ENCODE results near the gene CUL3.

CUL3 gene

DNA sequence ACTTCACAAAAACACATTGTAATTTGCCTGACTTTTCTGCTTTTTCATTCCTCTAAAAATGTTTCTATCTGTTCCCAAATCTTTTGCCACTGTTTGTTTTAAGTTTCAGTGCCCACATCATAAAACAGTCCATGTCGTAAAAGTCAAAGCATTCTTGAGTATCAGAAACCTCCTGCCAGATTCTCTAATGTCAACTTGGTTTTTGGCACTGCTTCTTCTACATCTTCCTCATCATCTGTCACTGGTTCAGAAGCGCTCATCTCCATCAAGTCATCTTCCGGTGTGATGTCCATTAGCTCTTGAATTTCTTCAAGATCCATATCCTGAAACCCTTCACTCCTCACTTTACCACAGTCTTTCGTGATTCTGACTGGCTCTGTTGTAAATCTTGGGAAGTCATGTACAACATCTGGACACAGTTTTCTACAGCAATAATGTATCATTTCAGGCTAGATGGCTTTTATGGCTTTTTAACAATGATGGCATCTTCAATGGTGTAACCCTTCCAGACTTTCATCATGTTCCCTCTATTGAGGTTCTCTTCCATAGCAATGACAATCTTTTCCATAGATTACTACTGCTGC, 19.6 kb downstream of the CUL3 start:
- no peak for DNase-seq (ENCODE audit: insufficient read length, low spot score)
- FAIRE-seq = no peak
- TF ChIP-seq TAF1 (IDR thresholded peaks at IDR 0.05; ENCODE audit: low read depth, low read length) (no peak), POU2F2 (IDR thresholded peaks at IDR 0.05; ENCODE audit: low read depth, low read length) (no peak), PAX5 (IDR thresholded peaks at IDR 0.05; ENCODE audit: insufficient read depth, low read length, severe bottlenecking) (no peak), POLR2A (IDR thresholded peaks at IDR 0.05; ENCODE audit: low read depth, low read length) (no peak), POLR2AphosphoS5 (IDR thresholded peaks at IDR 0.05; ENCODE audit: low read depth, low read length) (no peak), SPI1 (IDR thresholded peaks at IDR 0.05; ENCODE audit: low read depth, low read length) (no peak)

- DNase-seq (ENCODE audit: insufficient read length, low spot score) (no peak), FAIRE-seq (no peak)
- TF ChIP-seq SPI1 (IDR thresholded peaks at IDR 0.05; ENCODE audit: low read depth, low read length) (no peak), POU2F2 (IDR thresholded peaks at IDR 0.05; ENCODE audit: low read depth, low read length) (no peak), POLR2A (IDR thresholded peaks at IDR 0.05; ENCODE audit: low read depth, low read length) (no peak), POLR2AphosphoS5 (IDR thresholded peaks at IDR 0.05; ENCODE audit: low read depth, low read length) (no peak), TAF1 (IDR thresholded peaks at IDR 0.05; ENCODE audit: low read depth, low read length) (no peak), PAX5 (IDR thresholded peaks at IDR 0.05; ENCODE audit: insufficient read depth, low read length, severe bottlenecking) (no peak)
Measured at GRCh38 chr2:224563537-224563936, 21.6 kb downstream of the CUL3 start.

DNA sequence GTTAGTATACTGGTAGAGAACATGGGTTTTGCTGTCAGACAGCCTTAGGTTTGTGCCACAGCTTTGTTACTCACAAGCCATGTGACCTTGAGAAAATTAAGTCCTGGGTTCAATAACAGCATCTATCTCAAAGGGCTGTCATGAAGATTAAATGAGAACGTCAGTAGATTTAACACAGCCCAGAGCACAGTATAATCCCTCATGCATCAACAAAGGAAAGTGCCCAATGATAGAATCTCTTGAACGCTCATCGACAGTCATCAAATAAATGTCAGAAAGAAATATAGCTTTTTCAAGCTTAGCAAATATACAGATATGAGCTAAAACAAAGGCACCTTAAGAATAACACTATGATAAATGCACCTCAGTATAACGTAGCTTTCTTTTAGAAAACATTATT, 22.3 kb downstream of the CUL3 start:
- TF ChIP-seq POLR2A (IDR thresholded peaks at IDR 0.05; ENCODE audit: low read depth, low read length) (no peak), SPI1 (IDR thresholded peaks at IDR 0.05; ENCODE audit: low read depth, low read length) (no peak), POU2F2 (IDR thresholded peaks at IDR 0.05; ENCODE audit: low read depth, low read length) (no peak), TAF1 (IDR thresholded peaks at IDR 0.05; ENCODE audit: low read depth, low read length) (no peak), PAX5 (IDR thresholded peaks at IDR 0.05; ENCODE audit: insufficient read depth, low read length, severe bottlenecking) (no peak), POLR2AphosphoS5 (IDR thresholded peaks at IDR 0.05; ENCODE audit: low read depth, low read length) (no peak)
- FAIRE-seq (no peak), DNase-seq (ENCODE audit: insufficient read length, low spot score) (no peak)

DNA sequence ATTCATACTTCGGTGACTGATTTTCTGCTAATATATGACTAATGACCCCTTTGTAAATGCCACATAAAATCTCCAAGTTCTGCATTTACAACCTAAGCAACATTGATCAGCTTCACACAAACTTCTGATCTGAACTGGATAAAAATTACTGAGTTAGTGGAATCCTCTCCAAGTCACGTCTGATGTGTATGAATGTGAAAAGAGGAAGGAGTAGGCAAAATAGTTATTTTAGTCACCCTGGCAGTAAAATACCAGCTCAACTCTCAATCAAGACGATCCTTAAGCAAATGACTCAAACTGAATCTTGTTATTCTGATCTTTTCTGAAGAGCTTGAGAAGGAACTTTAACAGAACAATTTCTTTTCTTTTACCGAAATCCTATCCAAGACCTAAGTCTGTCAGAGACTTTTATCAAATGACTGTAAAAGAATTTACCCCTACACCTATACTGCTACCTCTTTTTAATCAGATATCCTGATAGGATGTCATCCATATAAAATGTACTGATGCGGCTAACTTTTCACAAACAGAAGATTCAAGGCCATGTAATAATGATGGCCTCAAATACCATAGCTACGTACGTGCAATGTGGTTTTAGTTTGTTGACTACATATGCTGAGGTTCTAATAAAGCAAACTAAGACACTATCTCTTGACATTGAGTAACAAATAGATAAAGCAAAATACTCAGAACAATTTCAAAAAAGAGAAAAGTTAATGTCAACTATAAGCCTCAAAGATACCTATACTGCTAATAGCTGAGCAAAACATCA, 23.7 kb downstream of the CUL3 start:
- FAIRE-seq = peak; percentile 65
- TF ChIP-seq SPI1 (IDR thresholded peaks at IDR 0.05; ENCODE audit: low read depth, low read length) (0 out of 2 replicates have a peak, but pooled peaks have one; percentile 18), PAX5 (IDR thresholded peaks at IDR 0.05; ENCODE audit: insufficient read depth, low read length, severe bottlenecking) (no peak), POLR2A (IDR thresholded peaks at IDR 0.05; ENCODE audit: low read depth, low read length) (no peak)
- DNase-seq (ENCODE audit: insufficient read length, low spot score) = no peak

DNA sequence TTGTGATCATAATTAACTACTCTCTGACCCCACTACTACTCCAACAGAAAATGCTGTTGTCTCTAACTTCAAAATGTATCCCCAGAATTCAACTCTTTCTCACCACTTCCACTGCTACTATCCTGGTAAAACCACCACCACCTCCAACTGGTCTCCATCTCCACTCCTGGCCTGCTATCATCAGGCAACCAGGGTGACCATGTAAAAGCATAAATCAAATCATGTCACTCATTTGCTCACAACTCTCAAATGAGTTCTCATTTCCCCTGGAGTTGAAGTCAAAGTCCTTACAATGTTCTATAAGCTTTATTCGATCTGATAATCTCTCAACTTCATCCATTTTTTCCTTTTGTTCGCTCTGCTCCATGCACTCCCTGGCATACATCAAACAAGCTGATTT, 24.6 kb downstream of the CUL3 start:
- DNase-seq (ENCODE audit: insufficient read length, low spot score) = no peak
- TF ChIP-seq POLR2A (IDR thresholded peaks at IDR 0.05; ENCODE audit: low read depth, low read length) = no peak
- TF ChIP-seq SPI1 (IDR thresholded peaks at IDR 0.05; ENCODE audit: low read depth, low read length) = no peak
- no peak for TF ChIP-seq PAX5 (IDR thresholded peaks at IDR 0.05; ENCODE audit: insufficient read depth, low read length, severe bottlenecking)
- no peak for TF ChIP-seq POLR2AphosphoS5 (IDR thresholded peaks at IDR 0.05; ENCODE audit: low read depth, low read length)
- no peak for TF ChIP-seq TAF1 (IDR thresholded peaks at IDR 0.05; ENCODE audit: low read depth, low read length)
- TF ChIP-seq POU2F2 (IDR thresholded peaks at IDR 0.05; ENCODE audit: low read depth, low read length) = no peak
- peak; percentile 72 for FAIRE-seq

DNA sequence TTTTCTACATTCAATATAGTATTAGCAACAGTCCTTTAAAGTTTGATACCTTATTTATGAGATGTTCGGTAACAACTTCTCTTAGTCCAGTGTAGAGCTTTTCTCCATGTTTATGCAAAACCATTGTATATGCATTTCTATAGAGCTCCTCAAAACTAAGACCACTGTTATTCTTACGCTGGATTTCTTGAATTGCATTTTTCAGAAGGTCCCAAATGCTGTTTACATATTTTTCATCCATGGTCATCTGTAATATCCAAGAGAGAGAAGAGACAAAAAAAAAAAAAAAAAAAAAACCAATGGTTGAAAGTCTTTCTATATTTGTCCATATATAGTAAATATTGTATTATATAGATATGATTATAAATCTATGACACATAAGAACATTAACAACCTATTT, 27.6 kb downstream of the CUL3 start:
- TF ChIP-seq POU2F2 (IDR thresholded peaks at IDR 0.05; ENCODE audit: low read depth, low read length) (no peak), POLR2A (IDR thresholded peaks at IDR 0.05; ENCODE audit: low read depth, low read length) (no peak), PAX5 (IDR thresholded peaks at IDR 0.05; ENCODE audit: insufficient read depth, low read length, severe bottlenecking) (no peak), POLR2AphosphoS5 (IDR thresholded peaks at IDR 0.05; ENCODE audit: low read depth, low read length) (no peak), TAF1 (IDR thresholded peaks at IDR 0.05; ENCODE audit: low read depth, low read length) (no peak), SPI1 (IDR thresholded peaks at IDR 0.05; ENCODE audit: low read depth, low read length) (no peak)
- no peak for FAIRE-seq
- no peak for DNase-seq (ENCODE audit: insufficient read length, low spot score)

- DNase-seq (ENCODE audit: insufficient read length, low spot score) (no peak), FAIRE-seq (no peak)
- TF ChIP-seq POU2F2 (IDR thresholded peaks at IDR 0.05; ENCODE audit: low read depth, low read length) = no peak
- TF ChIP-seq PAX5 (IDR thresholded peaks at IDR 0.05; ENCODE audit: insufficient read depth, low read length, severe bottlenecking) = no peak
- no peak for TF ChIP-seq POLR2A (IDR thresholded peaks at IDR 0.05; ENCODE audit: low read depth, low read length)
- TF ChIP-seq TAF1 (IDR thresholded peaks at IDR 0.05; ENCODE audit: low read depth, low read length) = no peak
- TF ChIP-seq POLR2AphosphoS5 (IDR thresholded peaks at IDR 0.05; ENCODE audit: low read depth, low read length) = no peak
- no peak for TF ChIP-seq SPI1 (IDR thresholded peaks at IDR 0.05; ENCODE audit: low read depth, low read length)
Measured at GRCh38 chr2:224556381-224556780, 28.8 kb downstream of the CUL3 start.

DNA sequence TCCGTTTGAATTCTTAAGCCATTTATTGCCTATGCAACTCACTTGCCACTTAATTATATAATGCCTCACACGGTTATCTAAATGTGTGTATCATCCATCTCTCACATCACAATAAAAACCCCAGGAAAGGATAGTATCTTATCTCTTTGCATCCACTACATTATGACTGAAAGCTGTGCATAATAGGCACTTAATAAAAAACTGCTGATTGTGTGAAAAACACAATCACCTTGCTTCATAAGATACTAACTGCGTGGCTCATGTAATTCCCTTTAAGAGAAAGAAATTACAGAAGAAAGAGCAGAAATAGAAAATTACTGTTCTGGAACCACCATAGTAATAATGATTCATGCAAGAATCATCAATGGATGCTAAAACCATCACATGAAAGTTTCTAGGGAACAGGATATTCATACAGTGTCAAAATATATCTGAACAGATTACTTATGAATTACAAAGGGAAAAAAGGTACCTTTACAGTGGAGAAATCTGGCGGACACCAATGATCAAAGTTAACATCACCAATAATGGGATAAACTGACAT, 29.3 kb downstream of the CUL3 start:
- FAIRE-seq (no peak), DNase-seq (ENCODE audit: insufficient read length, low spot score) (no peak)
- TF ChIP-seq TAF1 (IDR thresholded peaks at IDR 0.05; ENCODE audit: low read depth, low read length) = no peak
- TF ChIP-seq PAX5 (IDR thresholded peaks at IDR 0.05; ENCODE audit: insufficient read depth, low read length, severe bottlenecking) = no peak
- no peak for TF ChIP-seq POLR2A (IDR thresholded peaks at IDR 0.05; ENCODE audit: low read depth, low read length)
- TF ChIP-seq SPI1 (IDR thresholded peaks at IDR 0.05; ENCODE audit: low read depth, low read length) = no peak
- TF ChIP-seq POLR2AphosphoS5 (IDR thresholded peaks at IDR 0.05; ENCODE audit: low read depth, low read length) = no peak
- TF ChIP-seq POU2F2 (IDR thresholded peaks at IDR 0.05; ENCODE audit: low read depth, low read length) = no peak

DNA sequence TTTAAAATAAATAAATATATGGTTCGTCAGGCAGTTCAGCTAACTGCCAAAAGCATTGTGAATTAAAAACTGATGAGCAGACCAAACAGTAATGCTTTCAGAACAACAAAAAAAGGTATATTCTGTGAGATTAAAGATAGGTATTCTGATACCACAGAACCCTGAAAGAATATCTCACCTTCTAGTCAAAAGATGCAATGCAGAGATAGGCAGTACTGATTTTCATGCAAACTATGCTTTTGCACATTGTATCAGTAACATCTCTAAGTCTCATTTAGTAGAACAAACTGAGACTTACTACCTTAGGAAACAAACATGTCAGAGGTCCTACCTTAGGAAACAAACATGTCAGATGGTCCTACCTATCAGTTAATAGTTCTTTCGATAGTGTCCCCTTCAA, 32.4 kb downstream of the CUL3 start:
- peak; percentile 40 for FAIRE-seq
- no peak for TF ChIP-seq POLR2AphosphoS5 (IDR thresholded peaks at IDR 0.05; ENCODE audit: low read depth, low read length)
- TF ChIP-seq TAF1 (IDR thresholded peaks at IDR 0.05; ENCODE audit: low read depth, low read length) = no peak
- no peak for TF ChIP-seq PAX5 (IDR thresholded peaks at IDR 0.05; ENCODE audit: insufficient read depth, low read length, severe bottlenecking)
- TF ChIP-seq POU2F2 (IDR thresholded peaks at IDR 0.05; ENCODE audit: low read depth, low read length) = no peak
- no peak for TF ChIP-seq POLR2A (IDR thresholded peaks at IDR 0.05; ENCODE audit: low read depth, low read length)
- no peak for TF ChIP-seq SPI1 (IDR thresholded peaks at IDR 0.05; ENCODE audit: low read depth, low read length)
- DNase-seq (ENCODE audit: insufficient read length, low spot score) = no peak

Measured in GM12891 (cell line).